SK-N-MC (cell line): ENCODE measurements around the gene CELA2A.

Experiments
- EZH2 ChIP-seq: fragments of 200-600 bp; sonication (generic); IDR thresholded peaks from one replicate; pipeline ENCODE4 v1.6.1; 2017; ENCODE audit warnings: antibody characterized with exemption
- POLR2AphosphoS5 ChIP-seq: IDR thresholded peaks from 2 replicates; pipeline ENCODE4 v1.6.1; 2012; ENCODE audit warnings: mild to moderate bottlenecking, low read depth, low read length, borderline replicate concordance

DNA sequence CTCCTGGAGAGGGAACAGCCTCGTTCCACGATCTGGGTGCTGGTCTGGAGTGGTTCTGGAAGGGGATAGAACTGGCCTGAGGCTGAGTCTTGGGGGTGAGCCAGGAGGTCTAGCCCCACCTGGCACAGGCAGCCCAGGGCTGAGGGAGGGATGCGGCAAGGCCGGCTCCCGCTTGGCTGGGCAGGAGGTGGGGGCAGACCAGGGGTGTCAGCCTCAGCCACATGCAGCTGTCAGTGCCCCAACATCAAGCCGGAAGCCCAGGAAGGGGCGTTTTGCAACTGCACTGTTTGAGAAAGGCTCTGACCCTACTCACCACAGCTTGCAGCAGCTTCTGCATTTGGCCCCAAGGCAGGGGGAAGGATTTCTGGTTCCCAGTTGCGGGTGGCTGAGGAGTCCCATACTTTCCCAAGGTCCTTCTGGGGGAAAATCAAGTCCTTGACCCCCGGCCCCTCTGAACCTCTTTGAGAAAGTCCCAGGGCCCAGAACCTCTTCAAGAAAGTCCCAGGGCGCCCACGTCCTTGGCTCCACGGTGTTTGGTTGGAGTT is 44.9 kb upstream of the CELA2A start:
- TF ChIP-seq EZH2, result no peak
- TF ChIP-seq POLR2AphosphoS5, result no peak
